PC-3 (cell line): ENCODE measurements around the gene FHL2.

Experiments
- EZH2 ChIP-seq: fragments of 300-600 bp; sonication (generic); IDR thresholded peaks from one replicate; pipeline ENCODE4 v1.6.1; 2017; ENCODE audit warnings: antibody characterized with exemption, mild to moderate bottlenecking, low read length; ENCODE audit not compliant: unreplicated experiment
- EZH2phosphoT487 ChIP-seq: fragments of 300-600 bp; sonication (generic); IDR thresholded peaks from 2 replicates; pipeline ENCODE4 v1.6.1; 2018; ENCODE audit warnings: mild to moderate bottlenecking, antibody characterized with exemption, low read length, borderline replicate concordance
- TF ChIP-seq, protein P1 (sequence below): fragments of 300-600 bp; sonication (generic); conservative IDR thresholded peaks from 2 replicates; pipeline ENCODE4 v1.5.1; 2017; ENCODE audit warnings: antibody characterized with exemption, low read depth, mild to moderate bottlenecking, low read length

DNA sequence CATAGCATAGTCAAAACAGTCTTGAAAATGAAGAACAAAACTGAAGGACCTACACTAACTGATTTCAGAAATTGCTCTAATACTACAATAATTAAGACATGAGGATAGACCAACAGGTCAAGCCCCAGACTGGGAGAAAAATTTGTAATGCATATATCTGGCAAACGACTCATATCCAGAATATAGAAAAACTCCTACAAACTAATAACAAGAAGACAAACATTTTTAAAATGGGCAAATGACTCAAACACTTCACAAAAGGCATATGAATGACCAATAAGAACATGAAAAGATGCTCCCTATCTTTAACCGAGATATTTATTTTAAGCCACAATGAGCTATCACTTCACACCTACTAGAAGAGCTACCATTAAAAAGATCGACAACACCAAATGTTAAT, 83.5 kb downstream of the FHL2 start:
- TF ChIP-seq, protein P1, sequence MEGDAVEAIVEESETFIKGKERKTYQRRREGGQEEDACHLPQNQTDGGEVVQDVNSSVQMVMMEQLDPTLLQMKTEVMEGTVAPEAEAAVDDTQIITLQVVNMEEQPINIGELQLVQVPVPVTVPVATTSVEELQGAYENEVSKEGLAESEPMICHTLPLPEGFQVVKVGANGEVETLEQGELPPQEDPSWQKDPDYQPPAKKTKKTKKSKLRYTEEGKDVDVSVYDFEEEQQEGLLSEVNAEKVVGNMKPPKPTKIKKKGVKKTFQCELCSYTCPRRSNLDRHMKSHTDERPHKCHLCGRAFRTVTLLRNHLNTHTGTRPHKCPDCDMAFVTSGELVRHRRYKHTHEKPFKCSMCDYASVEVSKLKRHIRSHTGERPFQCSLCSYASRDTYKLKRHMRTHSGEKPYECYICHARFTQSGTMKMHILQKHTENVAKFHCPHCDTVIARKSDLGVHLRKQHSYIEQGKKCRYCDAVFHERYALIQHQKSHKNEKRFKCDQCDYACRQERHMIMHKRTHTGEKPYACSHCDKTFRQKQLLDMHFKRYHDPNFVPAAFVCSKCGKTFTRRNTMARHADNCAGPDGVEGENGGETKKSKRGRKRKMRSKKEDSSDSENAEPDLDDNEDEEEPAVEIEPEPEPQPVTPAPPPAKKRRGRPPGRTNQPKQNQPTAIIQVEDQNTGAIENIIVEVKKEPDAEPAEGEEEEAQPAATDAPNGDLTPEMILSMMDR = no peak
- TF ChIP-seq EZH2 (no peak), EZH2phosphoT487 (no peak)
